CD8-positive, alpha-beta memory T cell (primary cell): ENCODE results near the gene LBR. TPM values are rescaled to one million over a fixed set of nuclear protein-coding genes. Genes with fewer than 3 reads are reported as not detected.

ENCODE experiments used
- CTCF ChIA-PET: fragments of 350-600 bp; sonication (Branson Sonifier 250); formaldehyde crosslinking; loops from one replicate; lab custom pipeline; 2021; ENCODE audit warnings: antibody characterized with exemption; lab: Charles Lee
- POLR2A ChIA-PET: fragments of 350-600 bp; sonication (Branson Sonifier 250); formaldehyde crosslinking; loops from one replicate; lab custom pipeline; 2021; ENCODE audit warnings: antibody characterized with exemption; lab: Charles Lee
- DNase-seq, 5 donors: peaks; one replicate each; pipeline versions ENCODE4 v3.0.0 to v3.0.0-alpha.2; 2020 to 2022; ENCODE audit warnings: mixed read lengths in 1 of 5
- H3K27ac ChIP-seq: one replicate; pipeline ENCODE4 v1.7.0; 2013; ENCODE audit warnings: low read depth, mild to moderate bottlenecking, low read length, moderate library complexity
- H3K27me3 ChIP-seq: 2 replicates; pipeline ENCODE4 v1.7.0; 2013; ENCODE audit warnings: low read length, mild to moderate bottlenecking; ENCODE audit not compliant: insufficient read depth, poor library complexity, severe bottlenecking
- H3K36me3 ChIP-seq: 2 replicates; pipeline ENCODE4 v1.7.0; 2013; ENCODE audit warnings: mild to moderate bottlenecking, low read length, moderate library complexity; ENCODE audit not compliant: insufficient read depth
- H3K4me1 ChIP-seq: 2 replicates; pipeline ENCODE4 v1.7.0; 2013; ENCODE audit warnings: mild to moderate bottlenecking, low read length, moderate library complexity; ENCODE audit not compliant: insufficient read depth
- H3K4me3 ChIP-seq: 2 replicates; pipeline ENCODE4 v1.7.0; 2013; ENCODE audit warnings: mild to moderate bottlenecking, low read length
- H3K9me3 ChIP-seq: 2 replicates; pipeline ENCODE4 v1.7.0; 2013; ENCODE audit warnings: mild to moderate bottlenecking, low read length
- H3K27ac Mint-ChIP-seq, 8 donors: one replicate each; pipeline ENCODE4 v1.8.0; 2020 to 2021; ENCODE audit warnings: mixed read lengths in 8 of 8, mild to moderate bottlenecking in 6 of 8, inconsistent platforms in 3 of 8, moderate library complexity in 3 of 8
- H3K27me3 Mint-ChIP-seq, 2 donors: one replicate each; pipeline ENCODE4 v1.8.0; 2020 to 2021; ENCODE audit warnings: mixed read lengths in 2 of 2, mild to moderate bottlenecking in 1 of 2, moderate library complexity in 1 of 2
- H3K36me3 Mint-ChIP-seq, 3 donors: one replicate each; pipeline ENCODE4 v1.8.0; 2020 to 2021; ENCODE audit warnings: mixed read lengths in 3 of 3, inconsistent platforms in 1 of 3, mild to moderate bottlenecking in 1 of 3
- H3K4me1 Mint-ChIP-seq, 3 donors: one replicate each; pipeline ENCODE4 v1.8.0; 2020 to 2021; ENCODE audit warnings: mixed read lengths in 3 of 3, inconsistent platforms in 1 of 3, mild to moderate bottlenecking in 1 of 3
- H3K4me3 Mint-ChIP-seq, 7 donors: one replicate each; pipeline ENCODE4 v1.8.0; 2020 to 2021; ENCODE audit warnings: mixed read lengths in 7 of 7, mild to moderate bottlenecking in 6 of 7, moderate library complexity in 4 of 7, inconsistent platforms in 2 of 7
- H3K9me3 Mint-ChIP-seq, 5 donors: one replicate each; pipeline ENCODE4 v1.8.0; 2020 to 2022; ENCODE audit warnings: mixed read lengths in 5 of 5, mild to moderate bottlenecking in 3 of 5, moderate library complexity in 2 of 5, inconsistent platforms in 1 of 5
- polyA plus RNA-seq: library from polyadenylated mRNA; unstranded; fragments of 300-500 nt; fragmentation: Illumina TruSeq; gene quantifications from one replicate; pipeline ENCODE4 v1.2.3, GENCODE V29; 2021
- total RNA-seq, 2 experiments: library from RNA; stranded (reverse); gene quantifications; one replicate each; pipeline ENCODE4 v1.2.3, GENCODE V29; 2021

LBR gene
- total and polyA plus RNA-seq, 3 experiments from 2014 or later, result 110 to 132 (median 125) TPM

DNA sequence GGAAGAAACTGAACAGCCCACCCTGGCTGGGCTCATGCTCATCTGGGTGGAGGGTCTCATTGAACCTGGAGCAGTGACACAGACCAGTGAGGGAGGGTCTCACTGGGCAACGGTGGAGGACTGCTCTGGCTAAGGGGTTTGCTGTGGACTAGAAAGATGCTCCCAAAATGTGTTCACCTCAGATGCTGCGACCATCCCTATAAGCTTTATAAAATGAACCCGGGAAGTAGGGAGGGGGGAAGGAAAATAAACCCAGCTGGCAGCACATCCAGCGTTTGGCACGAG, 34.5 kb upstream of the LBR start:
- POLR2A ChIA-PET, result interaction anchor here (1.1 kb wide), 1 partner anchor 11 kb away, joined by 4 read pairs; no protein-coding TSS in a partner anchor
- H3K36me3 ChIP-seq, result no peaks in the 10 kb centered on the region
- no peak overlapping the region for H3K4me3 ChIP-seq
- H3K9me3 ChIP-seq, result no peaks in the 10 kb centered on the region
- H3K9me3 Mint-ChIP-seq, result no peaks in the 10 kb centered on the region
- peaks cover 42% of the 10 kb centered on the region for H3K4me1 ChIP-seq
- H3K27me3 ChIP-seq, result no peaks in the 10 kb centered on the region
- peaks cover 0 to 3% of the 10 kb centered on the region in 2 donors for H3K27me3 Mint-ChIP-seq
- no peak overlapping the region for H3K27ac ChIP-seq
- H3K4me3 Mint-ChIP-seq, result peak overlapping the region in 1 of 7 donors; percentile 48
- DNase-seq, result no peak
- H3K4me1 Mint-ChIP-seq, result peaks cover 55 to 75% (median 65%) of the 10 kb centered on the region in 3 donors
- CTCF ChIA-PET, result interaction anchor here (0.9 to 1.0 kb wide), 2 partner anchors 12 to 525 kb away, joined by 3 read pairs; no protein-coding TSS in a partner anchor
- peaks cover 0 to 2% (median 0%) of the 10 kb centered on the region in 3 donors for H3K36me3 Mint-ChIP-seq
- peak overlapping the region in 6 of 8 donors; percentile 38 to 90 (median 74) for H3K27ac Mint-ChIP-seq

DNA sequence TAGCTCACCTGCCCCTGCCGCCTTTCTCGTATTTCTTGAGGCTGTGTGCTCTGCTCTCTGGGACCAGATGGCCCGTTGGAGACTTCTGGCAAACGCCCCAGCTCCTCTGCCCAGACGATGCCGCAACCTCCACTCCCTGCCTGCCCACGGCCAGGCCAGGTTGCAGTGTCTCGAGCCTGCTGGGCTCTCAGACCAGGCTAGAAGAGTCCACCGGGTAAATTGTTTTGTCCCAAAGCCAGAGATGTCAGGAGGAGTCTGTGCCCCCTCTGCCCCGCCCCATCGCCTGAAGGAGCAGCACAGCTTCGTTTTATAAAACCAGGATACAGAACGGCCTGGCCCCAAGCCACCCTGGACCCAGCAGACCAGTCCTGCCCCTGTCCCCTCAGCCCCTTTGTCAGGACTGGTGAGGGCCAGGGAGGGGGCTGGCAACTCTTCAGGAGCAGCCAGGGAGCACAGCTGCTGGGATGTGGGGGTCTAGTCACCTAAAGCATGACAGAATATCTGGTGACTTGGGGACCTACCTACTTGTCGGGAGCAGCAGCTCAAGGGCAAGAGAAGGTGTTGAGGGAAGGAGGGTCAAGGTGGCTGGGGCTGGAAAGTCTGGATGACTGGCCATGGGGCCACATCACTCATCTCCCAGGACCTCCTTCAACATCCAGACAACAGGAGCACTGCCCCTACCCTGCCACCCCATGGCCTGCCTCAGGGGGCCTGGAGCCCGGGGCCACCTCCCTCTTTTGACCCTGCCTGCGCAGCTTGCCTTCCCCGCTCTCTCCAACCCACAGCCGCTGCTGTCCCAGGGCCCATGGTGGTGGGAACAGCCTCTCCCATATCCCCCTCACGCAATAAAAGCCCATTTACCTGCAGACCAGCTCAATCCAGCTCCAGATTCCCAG, 33.9 kb upstream of the LBR start:
- POLR2A ChIA-PET, result interaction anchor here (1.1 to 1.7 kb wide), 3 partner anchors 11 to 33 kb away, joined by 4 to 10 read pairs (median 9); no protein-coding TSS in a partner anchor
- Mint-ChIP-seq H3K4me1 (peaks cover 50 to 70% (median 60%) of the 10 kb centered on the region in 3 donors), H3K27me3 (peaks cover 0 to 3% of the 10 kb centered on the region in 2 donors), H3K36me3 (no peaks in the 10 kb centered on the region), H3K9me3 (no peaks in the 10 kb centered on the region), H3K27ac (peak overlapping the region in 7 of 8 donors; percentile 33 to 95 (median 77)), H3K4me3 (peak overlapping the region in 2 of 7 donors; percentile 48 to 73)
- H3K36me3 ChIP-seq, result no peaks in the 10 kb centered on the region
- H3K4me1 ChIP-seq, result peaks cover 39% of the 10 kb centered on the region
- H3K27me3 ChIP-seq, result no peaks in the 10 kb centered on the region
- no peak overlapping the region for H3K4me3 ChIP-seq
- CTCF ChIA-PET, result interaction anchor here (0.9 to 1.8 kb wide), 6 partner anchors 13 to 525 kb away, joined by 3 to 9 read pairs (median 4); partner anchors contain the start of genes LBR and PYCR2
- no peaks in the 10 kb centered on the region for H3K9me3 ChIP-seq
- H3K27ac ChIP-seq, result no peak overlapping the region
- no peak for DNase-seq

DNA sequence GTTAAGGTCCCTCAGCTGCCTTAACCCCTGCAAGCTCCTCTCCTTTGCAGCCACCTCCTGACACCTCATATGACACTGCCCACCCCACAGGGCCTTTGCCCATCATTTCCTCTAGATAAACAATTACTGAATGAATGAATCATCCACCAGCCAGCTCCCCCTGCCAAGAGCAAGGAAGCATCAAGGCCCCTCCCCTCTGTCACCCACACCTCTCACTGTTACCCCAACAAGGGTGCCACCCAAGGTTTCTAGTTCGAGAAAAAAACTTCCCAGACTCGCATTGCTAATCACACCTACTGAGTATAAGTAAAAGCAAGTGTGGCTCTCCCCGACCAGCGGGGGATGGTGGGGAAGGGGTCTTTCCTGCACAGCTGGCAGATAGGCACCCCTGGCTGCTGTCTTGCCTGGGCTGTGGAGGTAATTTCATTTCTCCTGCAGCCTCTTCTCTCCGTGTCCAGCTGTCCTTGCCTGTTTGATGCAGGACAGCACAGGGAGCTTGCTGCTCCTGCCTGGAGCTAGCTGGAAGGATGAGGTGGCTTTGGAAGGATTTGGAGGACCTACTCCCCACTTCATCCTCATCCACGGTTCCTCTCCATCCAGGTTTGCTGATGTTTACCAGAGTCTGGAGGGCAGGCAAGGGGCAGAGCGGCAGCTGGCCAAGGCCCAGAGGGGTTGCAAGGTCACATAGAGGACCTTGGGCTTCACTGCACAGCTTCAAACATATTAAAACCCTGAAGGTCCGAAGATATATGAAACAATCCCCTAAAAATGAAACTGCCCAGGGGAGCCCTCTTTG, 33.1 kb upstream of the LBR start:
- POLR2A ChIA-PET, result interaction anchor here (0.7 to 1.7 kb wide), 4 partner anchors 12 to 34 kb away, joined by 3 to 10 read pairs (median 6); no protein-coding TSS in a partner anchor
- H3K4me3 ChIP-seq, result peak overlapping the region; percentile 27
- peak; percentile 21 to 86 (median 64) for DNase-seq
- no peaks in the 10 kb centered on the region for H3K9me3 Mint-ChIP-seq
- H3K4me1 ChIP-seq, result peaks cover 33% of the 10 kb centered on the region
- H3K36me3 ChIP-seq, result no peaks in the 10 kb centered on the region
- H3K9me3 ChIP-seq, result no peaks in the 10 kb centered on the region
- peaks cover 46 to 64% (median 53%) of the 10 kb centered on the region in 3 donors for H3K4me1 Mint-ChIP-seq
- CTCF ChIA-PET, result interaction anchor here (0.9 to 1.8 kb wide), 10 partner anchors 13 to 604 kb away, joined by 3 to 11 read pairs (median 4); partner anchors contain the start of genes LBR and PYCR2
- no peaks in the 10 kb centered on the region for H3K36me3 Mint-ChIP-seq
- no peaks in the 10 kb centered on the region for H3K27me3 ChIP-seq
- H3K27ac Mint-ChIP-seq, result peak overlapping the region; percentile 65 to 96 (median 83)
- no peak overlapping the region for H3K27ac ChIP-seq
- H3K4me3 Mint-ChIP-seq, result peak overlapping the region in 6 of 7 donors; percentile 4 to 73 (median 36)
- peaks cover 0 to 3% of the 10 kb centered on the region in 2 donors for H3K27me3 Mint-ChIP-seq

DNA sequence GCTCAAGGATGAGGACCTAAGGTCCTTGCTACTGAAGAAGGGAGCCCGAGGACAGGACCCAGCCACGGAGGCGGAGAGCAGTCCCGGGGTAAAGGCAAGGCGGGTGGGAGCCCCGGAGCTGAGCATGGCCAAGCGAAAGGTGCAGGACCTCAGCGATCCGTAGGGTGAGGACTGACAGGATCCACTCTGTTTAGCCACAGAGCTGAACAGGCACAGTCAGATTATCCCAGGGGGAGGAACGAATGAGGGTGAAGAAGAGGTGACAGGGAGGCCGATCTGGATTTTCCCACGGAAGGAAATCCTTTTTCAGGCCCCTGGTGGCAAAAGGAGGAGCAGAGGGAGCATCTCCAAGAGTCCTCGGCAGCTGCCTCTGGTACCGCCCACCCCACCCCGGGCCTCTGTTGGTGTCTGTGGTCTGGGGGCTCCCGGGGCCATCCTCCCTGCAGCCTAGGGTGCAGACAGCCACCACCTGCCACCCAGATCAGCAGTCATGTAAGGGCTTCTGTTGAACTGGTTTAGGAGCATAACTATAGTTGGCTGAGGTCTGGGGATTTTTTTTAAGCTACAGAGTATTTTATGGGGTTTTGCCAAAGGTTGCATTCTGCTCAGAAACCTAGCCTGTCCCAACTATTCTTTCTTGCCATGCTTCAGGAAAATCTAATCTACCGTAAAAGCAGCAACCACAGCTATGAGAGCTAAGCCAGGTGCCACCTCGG, 32.3 kb upstream of the LBR start:
- Mint-ChIP-seq H3K36me3 (no peaks in the 10 kb centered on the region), H3K4me3 (peak overlapping the region in 6 of 7 donors; percentile 4 to 73 (median 40)), H3K27me3 (peaks cover 0 to 3% of the 10 kb centered on the region in 2 donors), H3K4me1 (peaks cover 42 to 58% (median 48%) of the 10 kb centered on the region in 3 donors), H3K27ac (peak overlapping the region; percentile 65 to 96 (median 82)), H3K9me3 (no peaks in the 10 kb centered on the region)
- Histone ChIP-seq H3K36me3 (no peaks in the 10 kb centered on the region), H3K27me3 (no peaks in the 10 kb centered on the region), H3K9me3 (no peaks in the 10 kb centered on the region), H3K4me3 (no peak overlapping the region), H3K27ac (no peak overlapping the region), H3K4me1 (peaks cover 25% of the 10 kb centered on the region)
- CTCF ChIA-PET, result interaction anchor here (0.9 to 1.8 kb wide), 9 partner anchors 12 to 605 kb away, joined by 3 to 11 read pairs (median 4); partner anchors contain the start of genes LBR and PYCR2
- POLR2A ChIA-PET, result interaction anchor here (0.7 to 1.7 kb wide), 3 partner anchors 15 to 33 kb away, joined by 3 to 10 read pairs (median 9); no protein-coding TSS in a partner anchor
- peak in 2 of 5 donors; percentile 11 to 31 for DNase-seq

DNA sequence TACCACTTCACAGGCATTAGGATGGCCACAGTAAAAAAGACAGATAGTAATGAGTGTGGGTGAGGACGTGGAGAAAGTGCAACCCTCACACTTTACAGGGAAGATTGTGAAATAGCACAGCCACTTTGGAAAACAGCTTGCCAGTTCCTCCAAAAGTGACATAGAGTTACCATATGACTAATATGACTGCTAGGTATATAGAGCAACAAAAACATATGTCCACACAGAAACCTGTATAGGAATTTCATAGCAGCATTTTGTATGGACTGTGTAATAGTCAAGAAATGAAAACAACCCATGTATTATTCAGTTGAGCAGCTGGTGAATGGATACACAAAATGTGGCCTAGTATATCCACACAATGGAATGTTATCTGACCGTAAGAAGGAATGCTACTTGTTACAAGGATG, 30.4 kb upstream of the LBR start:
- H3K4me1 Mint-ChIP-seq, result peaks cover 50 to 60% (median 58%) of the 10 kb centered on the region in 3 donors
- DNase-seq, result no peak
- CTCF ChIA-PET, result interaction anchor here (0.8 to 1.0 kb wide), 2 partner anchors 10 to 16 kb away, joined by 3 read pairs; no protein-coding TSS in a partner anchor
- no peak overlapping the region for H3K4me3 ChIP-seq
- H3K27me3 Mint-ChIP-seq, result no peaks in the 10 kb centered on the region
- H3K36me3 Mint-ChIP-seq, result no peaks in the 10 kb centered on the region
- H3K4me1 ChIP-seq, result peaks cover 25% of the 10 kb centered on the region
- no peaks in the 10 kb centered on the region for H3K36me3 ChIP-seq
- peak overlapping the region in 2 of 8 donors; percentile 17 to 86 for H3K27ac Mint-ChIP-seq
- H3K4me3 Mint-ChIP-seq, result no peak overlapping the region
- no peaks in the 10 kb centered on the region for H3K9me3 ChIP-seq
- H3K27ac ChIP-seq, result no peak overlapping the region
- POLR2A ChIA-PET, result no interaction called here
- no peaks in the 10 kb centered on the region for H3K9me3 Mint-ChIP-seq
- no peaks in the 10 kb centered on the region for H3K27me3 ChIP-seq

DNA sequence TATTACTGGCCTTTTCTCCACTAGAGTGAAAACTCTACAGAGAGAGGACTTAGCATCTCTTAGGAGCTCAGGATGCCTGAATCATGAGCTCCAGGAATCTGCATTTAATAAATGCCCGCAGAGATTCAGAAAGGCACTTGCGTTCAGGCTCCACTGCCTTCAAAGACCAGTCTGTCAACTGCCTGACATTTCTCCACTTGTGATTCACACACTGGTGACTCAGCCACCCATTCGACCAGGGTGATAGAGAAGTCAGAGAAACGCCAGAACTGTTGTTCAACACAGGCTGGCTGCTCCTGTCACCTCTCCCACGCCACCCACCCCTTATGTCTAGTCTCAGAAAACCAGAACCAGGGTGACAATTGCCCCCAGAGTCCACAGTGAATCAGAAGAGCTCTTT, 26.9 kb upstream of the LBR start:
- H3K27ac ChIP-seq, result no peak overlapping the region
- CTCF ChIA-PET, result no interaction called here
- H3K4me1 ChIP-seq, result no peaks in the 10 kb centered on the region
- H3K4me3 ChIP-seq, result no peak overlapping the region
- H3K9me3 Mint-ChIP-seq, result no peaks in the 10 kb centered on the region
- H3K27me3 ChIP-seq, result no peaks in the 10 kb centered on the region
- peak overlapping the region in 3 of 7 donors; percentile 3 to 30 (median 29) for H3K4me3 Mint-ChIP-seq
- DNase-seq, result peak in 4 of 5 donors; percentile 20 to 75 (median 40)
- no peaks in the 10 kb centered on the region for H3K36me3 ChIP-seq
- H3K36me3 Mint-ChIP-seq, result no peaks in the 10 kb centered on the region
- POLR2A ChIA-PET, result interaction anchor here (0.7 to 1.3 kb wide), 2 partner anchors 12 to 26 kb away, joined by 3 read pairs; no protein-coding TSS in a partner anchor
- H3K4me1 Mint-ChIP-seq, result peaks cover 30 to 42% (median 32%) of the 10 kb centered on the region in 3 donors
- H3K9me3 ChIP-seq, result no peaks in the 10 kb centered on the region
- H3K27me3 Mint-ChIP-seq, result no peaks in the 10 kb centered on the region
- H3K27ac Mint-ChIP-seq, result peak overlapping the region; percentile 17 to 89 (median 70)
